Neural progenitor cell (in vitro differentiated cells): ENCODE results near the gene RBPMS2.

Experiments
- EZH2 ChIP-seq: fragments of 200-600 bp; sonication (generic); IDR thresholded peaks from 2 replicates; pipeline ENCODE4 v1.6.1; 2017; ENCODE audit warnings: antibody characterized with exemption, mild to moderate bottlenecking, moderate library complexity
- EZH2phosphoT487 ChIP-seq: fragments of 200-600 bp; sonication (generic); IDR thresholded peaks from 2 replicates; pipeline ENCODE4 v1.6.1; 2017; ENCODE audit warnings: antibody characterized with exemption
- TF ChIP-seq, protein P1 (sequence below): fragments of 200-600 bp; sonication (generic); IDR thresholded peaks from 2 replicates; pipeline ENCODE4 v1.5.1; 2017; ENCODE audit warnings: antibody characterized with exemption, mild to moderate bottlenecking

DNA sequence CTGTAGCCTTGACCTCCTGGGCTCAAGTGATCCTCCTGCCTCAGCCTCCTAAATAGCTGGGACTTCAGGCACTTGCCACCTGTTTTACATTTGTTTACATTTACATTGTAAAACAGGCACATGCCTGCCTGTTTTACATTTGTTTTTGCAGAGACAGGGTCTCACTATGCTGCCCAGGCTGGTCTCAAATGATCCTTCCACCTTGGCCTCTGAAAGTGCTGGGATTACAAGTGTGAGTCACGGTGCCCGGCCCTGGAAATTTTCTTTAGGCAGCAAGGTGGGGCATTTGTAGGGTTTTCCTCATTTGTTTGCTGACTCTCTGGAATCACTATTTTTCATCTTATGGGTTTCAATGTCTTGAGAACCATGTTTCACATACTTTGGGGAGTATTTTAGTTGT lies 25.1 kb upstream of the RBPMS2 start:
- TF ChIP-seq, protein P1, sequence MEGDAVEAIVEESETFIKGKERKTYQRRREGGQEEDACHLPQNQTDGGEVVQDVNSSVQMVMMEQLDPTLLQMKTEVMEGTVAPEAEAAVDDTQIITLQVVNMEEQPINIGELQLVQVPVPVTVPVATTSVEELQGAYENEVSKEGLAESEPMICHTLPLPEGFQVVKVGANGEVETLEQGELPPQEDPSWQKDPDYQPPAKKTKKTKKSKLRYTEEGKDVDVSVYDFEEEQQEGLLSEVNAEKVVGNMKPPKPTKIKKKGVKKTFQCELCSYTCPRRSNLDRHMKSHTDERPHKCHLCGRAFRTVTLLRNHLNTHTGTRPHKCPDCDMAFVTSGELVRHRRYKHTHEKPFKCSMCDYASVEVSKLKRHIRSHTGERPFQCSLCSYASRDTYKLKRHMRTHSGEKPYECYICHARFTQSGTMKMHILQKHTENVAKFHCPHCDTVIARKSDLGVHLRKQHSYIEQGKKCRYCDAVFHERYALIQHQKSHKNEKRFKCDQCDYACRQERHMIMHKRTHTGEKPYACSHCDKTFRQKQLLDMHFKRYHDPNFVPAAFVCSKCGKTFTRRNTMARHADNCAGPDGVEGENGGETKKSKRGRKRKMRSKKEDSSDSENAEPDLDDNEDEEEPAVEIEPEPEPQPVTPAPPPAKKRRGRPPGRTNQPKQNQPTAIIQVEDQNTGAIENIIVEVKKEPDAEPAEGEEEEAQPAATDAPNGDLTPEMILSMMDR: no peak
- TF ChIP-seq EZH2phosphoT487 (no peak), EZH2 (no peak)
